GM21390 (cell line): ENCODE measurements around the gene SLC26A1.
"Not testable (repeated sequence)": the region's sequence is repeated elsewhere in the genome, so short reads cannot be mapped to it uniquely, and the experiment has no call there.

ENCODE experiments used
- ATAC-seq: cut with Tn5 transposase; IDR thresholded peaks from one replicate; pipeline ENCODE4 v1.9.1; 2021; ENCODE audit not compliant: unreplicated experiment

SLC26A1 gene

GRCh38 chr4:999240-999863 lies 6.1 kb upstream of the SLC26A1 start:
- ATAC-seq: not testable (repeated sequence)

GRCh38 chr4:998096-998691 lies 5.0 kb upstream of the SLC26A1 start:
- no peak for ATAC-seq

- no peak for ATAC-seq
These were observed 4.3 kb upstream of the SLC26A1 start for GRCh38 chr4:997375-998071.

GRCh38 chr4:996997-997374 lies 3.8 kb upstream of the SLC26A1 start:
- ATAC-seq: no peak

- no peak for ATAC-seq
These were observed 3.1 kb upstream of the SLC26A1 start for GRCh38 chr4:996030-996996.

DNA sequence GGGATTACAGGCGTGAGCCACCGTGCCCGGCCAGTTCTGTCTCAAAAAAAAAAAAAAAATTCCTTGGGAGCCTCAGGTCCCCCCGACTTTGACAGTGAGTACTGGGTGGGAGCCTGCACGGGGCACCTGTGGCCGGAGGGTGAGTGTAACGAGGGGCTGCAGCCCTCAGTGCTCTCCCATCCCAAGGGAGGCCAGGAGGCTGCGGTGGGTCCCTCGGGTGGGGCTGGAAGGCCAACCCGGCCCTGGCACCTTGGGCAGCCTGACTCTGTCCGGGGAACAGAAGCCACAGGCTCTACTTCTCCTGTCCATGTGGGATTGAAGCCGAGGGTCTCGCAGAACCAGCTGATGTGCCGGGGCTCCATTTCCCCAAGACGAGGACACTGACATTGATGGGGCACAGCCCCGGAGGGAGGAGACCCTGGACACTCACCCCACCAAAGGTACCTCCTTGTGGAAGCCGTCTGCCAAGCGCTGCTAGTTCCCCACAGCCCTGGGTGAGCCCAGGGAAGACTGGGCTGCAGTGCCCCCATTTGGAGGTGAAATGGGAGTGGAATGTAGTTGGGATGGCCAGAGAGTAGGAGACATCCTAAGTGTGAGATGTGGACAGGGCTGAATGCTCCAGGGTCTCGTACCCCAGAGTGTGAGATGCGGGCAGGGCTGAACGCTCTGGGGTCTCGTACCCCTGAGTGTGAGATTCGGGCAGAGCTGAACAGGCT lies 2.3 kb upstream of the SLC26A1 start:
- ATAC-seq: no peak

DNA sequence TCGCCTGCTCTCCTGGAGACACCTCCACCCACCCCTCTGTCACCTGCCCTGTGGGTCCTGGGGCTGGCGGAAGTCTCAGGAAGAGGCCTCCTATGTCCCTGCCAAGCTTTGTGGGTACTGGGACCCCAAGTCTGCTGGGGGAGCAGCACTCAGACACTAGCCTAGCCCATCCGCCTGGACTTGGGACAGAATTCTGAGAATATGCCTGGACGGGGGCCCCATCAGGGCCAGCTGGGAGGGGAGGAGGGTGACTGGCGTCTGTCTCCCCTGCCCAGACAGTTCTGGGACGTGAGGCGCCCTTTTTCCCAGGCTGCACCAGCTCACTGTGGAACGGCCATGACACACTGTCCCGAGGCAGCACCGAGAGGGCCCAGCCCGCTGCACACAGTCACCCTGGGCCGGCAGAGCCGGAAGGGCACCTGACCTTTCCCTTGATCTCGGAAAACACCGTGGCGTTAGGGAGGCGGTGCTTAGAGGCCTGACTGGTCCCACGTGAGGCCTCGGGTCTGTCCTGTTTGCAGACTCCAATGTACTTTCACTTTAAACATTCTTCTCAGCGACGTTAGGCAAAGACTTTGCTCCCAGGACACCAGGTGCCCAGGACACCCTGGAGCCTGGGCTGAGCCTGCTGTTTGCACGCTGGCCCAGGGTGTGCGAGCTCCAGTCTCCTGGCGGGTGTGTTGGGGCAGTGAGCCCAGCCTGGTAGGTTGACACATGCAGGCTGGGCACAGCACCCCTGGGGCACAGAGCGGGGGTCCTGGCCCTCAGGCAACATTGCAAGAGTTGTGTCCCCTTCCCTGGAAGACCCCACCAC lies 700 bp downstream of the SLC26A1 start:
- ATAC-seq: no peak

DNA sequence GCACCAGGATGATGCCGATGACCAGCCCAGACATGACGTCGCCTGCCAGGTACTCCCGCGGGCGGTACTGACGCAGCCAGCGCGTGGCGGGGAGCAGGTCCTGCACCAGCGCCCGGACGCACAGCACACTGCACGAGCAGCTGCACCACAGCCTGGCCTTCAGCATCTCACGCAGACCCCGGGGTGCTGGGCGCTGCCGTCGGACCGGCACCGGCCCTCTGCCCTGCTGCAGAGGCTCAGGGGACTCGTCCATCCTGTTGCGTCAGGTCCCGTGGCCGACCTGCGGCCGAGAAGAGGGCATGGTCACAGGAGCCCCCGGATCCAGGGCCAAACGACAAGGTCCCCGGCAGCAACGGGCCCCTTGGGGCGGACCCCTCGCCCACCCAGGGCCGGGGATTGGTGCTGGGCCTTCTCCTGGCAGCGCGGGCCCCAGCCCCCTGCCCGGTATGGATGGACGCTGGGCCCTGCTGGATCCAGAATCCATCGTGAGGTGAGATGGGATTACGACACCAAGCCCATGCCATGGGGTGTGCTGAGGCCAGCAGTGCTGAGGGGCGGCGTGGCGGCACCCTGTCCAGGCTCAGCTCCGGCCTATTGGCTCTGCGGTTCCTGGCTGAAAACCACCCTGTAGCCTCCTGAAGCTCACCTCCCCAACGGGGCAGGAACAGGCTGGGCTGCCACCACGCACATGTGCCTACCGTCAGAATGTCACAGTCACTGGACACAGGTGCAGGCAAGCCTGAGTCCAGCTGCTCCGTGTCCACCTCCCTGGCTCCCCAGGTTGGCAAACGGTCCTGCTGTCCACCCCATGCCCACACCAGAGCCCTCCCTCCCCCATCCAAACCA lies 1.5 kb downstream of the SLC26A1 start:
- ATAC-seq: no peak

- no peak for ATAC-seq
These were observed 2.3 kb downstream of the SLC26A1 start for GRCh38 chr4:990746-991367.

GRCh38 chr4:989722-990471 lies 3.3 kb downstream of the SLC26A1 start:
- ATAC-seq: no peak

- no peak for ATAC-seq
These were observed 4.2 kb downstream of the SLC26A1 start for GRCh38 chr4:988726-989721.

GRCh38 chr4:987624-988513 lies 5.3 kb downstream of the SLC26A1 start:
- no peak for ATAC-seq

GRCh38 chr4:986879-987623 lies 6.2 kb downstream of the SLC26A1 start, which contains the start of gene IDUA:
IDUA (plus strand) TSS chr4:987044; CDS start chr4:987085, 41 bp downstream.
- ATAC-seq: peak; percentile 80

GRCh38 chr4:986428-986878 lies 6.8 kb downstream of the SLC26A1 start:
- peak; percentile 32 for ATAC-seq
